HG03342 (cell line): ENCODE measurements around the gene MRPS26.
A peak's percentile ranks its signal among the peaks of the same experiment; 100 is the strongest.
"Not testable (repeated sequence)": the region's sequence is repeated elsewhere in the genome, so short reads cannot be mapped to it uniquely, and the experiment has no call there.

ENCODE experiments used
- ATAC-seq: cut with Tn5 transposase; IDR thresholded peaks from one replicate; pipeline ENCODE4 v1.9.1; 2021; ENCODE audit warnings: mild to moderate bottlenecking, moderate library complexity; ENCODE audit not compliant: unreplicated experiment

MRPS26 gene

DNA sequence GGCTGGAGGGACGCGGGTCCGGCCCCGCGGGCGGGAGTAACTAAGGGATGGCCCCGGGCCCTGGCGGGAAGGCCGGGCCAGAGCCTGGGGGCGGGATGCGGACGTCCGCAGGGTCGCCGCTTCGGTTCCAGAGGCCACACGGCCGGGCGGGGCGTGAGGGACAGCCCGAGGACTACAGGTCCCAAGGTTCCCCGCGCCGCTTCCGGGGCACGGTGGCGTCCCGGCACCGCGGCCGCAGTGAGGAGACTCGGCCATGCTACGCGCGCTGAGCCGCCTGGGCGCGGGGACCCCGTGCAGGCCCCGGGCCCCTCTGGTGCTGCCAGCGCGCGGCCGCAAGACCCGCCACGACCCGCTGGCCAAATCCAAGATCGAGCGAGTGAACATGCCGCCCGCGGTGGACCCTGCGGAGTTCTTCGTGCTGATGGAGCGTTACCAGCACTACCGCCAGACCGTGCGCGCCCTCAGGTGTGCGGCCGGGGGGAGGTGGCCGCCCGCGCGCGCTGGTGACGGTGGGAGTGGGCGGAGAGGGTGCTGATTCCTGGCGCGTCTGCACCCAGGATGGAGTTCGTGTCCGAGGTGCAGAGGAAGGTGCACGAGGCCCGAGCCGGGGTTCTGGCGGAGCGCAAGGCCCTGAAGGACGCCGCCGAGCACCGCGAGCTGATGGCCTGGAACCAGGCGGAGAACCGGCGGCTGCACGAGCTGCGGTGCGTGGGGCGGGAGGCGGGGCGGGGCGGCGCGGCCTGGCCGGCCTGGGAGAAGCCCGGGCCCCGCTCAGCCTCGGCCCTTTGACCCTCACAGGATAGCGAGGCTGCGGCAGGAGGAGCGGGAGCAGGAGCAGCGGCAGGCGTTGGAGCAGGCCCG lies at the start of gene MRPS26:
TSS of gene MRPS26 (plus strand) at position 237 of the 861 bp plus-strand sequence. CDS start at position 254, 17 bp downstream.
- ATAC-seq, result peak; percentile 91

DNA sequence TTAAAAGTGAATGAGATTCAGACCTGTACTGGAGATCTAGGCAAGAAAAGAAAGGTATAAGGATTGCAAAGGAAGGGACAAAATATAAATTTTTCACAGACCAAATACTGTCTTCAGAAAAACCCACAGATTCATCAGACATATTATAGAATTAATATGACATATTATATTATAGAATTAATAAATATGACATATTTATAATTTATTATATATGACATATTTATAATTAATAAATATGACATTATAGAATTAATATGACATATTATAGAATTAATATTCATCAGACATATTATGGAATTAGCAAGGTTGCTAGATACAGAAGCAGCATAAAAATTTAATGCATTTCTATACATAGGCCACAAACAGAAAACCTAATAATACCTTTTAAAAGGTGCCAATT lies 47.1 kb upstream of the MRPS26 start:
- no peak for ATAC-seq

DNA sequence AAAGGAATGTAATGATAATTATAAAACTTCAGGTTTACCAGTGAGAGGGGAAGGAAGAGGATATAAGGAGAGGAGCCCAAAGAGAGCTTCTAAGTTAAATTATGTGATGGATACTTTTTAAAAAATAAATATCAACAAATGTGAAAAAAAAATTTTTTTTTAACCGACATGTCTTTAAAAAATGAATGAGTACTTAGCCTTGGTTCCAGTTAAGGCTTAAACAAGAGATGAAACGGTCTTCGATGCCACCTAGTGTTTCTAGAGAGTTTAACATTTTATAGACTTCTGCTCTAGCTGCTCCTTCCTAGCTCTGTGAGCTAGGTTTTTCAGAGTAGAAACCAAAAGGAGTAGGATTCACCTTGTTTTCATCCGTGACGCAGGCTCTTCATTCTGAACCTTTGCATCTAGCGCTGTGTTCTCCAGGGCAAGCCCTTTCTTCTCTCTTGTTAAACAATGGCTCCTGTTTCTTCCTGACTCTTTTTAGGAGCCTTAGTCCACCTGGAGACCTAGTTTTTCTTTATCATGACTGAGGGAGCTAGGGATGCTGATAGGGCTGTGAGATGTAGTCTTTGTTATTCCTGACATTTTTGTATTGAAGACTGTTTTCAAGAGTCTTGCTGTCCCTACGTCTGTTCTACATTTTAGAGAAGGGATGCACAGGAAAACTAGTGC lies 44.9 kb upstream of the MRPS26 start:
- ATAC-seq, result no peak

DNA sequence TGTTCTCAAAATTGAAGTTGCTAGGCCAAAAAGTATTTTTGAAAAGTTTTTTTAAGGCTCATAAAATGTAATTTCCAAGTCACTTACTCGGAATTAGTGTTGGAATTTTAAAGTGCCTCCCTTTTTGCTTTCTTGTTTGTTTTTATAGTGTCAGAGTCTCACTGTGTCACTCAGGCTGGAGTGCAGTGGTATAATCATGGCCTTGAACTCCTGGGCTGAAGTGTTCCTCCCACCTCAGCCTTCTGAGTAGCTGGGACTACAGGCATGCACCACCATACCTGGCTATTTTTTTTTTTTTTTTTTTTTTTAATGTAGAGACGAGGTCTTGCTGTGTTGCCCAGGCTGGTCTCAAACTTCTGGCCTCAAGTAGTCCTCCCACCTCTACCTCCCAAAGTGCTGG lies 42.4 kb upstream of the MRPS26 start:
- ATAC-seq, result no peak

DNA sequence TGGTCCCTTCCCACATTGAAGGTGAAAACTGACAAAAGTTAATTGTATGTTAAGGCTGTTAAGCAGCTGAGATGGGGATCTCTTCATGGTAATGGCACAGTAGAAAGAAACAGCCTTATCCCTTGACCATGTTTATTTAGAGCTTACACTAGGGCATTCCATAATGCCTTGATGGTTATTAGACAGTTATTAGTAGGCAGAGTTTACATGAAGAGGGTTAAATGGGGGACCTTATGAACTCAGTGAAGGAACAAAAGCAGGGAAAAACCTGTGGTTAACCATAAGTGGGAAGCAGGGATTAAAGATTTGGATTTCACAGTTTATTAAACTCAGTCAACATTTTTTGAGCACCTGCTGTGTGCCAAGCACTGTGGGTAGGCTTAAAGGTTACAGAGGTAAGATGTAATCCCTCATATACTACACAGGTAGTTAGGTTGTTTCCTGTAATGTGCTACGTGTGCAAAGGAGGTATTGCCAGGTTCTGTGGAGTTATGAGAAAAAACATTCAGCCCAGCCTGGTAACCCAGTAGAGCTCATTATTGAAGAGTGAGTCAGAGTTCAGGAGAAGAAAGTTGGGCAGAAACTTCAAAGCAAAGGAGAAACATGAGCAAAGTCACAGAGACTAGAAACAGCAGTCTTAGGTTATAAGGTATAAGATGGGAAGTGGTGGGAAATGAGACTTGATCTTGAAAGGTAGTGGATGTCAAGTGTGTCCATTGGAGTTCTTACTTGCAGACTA lies 34.7 kb upstream of the MRPS26 start:
- ATAC-seq, result no peak

DNA sequence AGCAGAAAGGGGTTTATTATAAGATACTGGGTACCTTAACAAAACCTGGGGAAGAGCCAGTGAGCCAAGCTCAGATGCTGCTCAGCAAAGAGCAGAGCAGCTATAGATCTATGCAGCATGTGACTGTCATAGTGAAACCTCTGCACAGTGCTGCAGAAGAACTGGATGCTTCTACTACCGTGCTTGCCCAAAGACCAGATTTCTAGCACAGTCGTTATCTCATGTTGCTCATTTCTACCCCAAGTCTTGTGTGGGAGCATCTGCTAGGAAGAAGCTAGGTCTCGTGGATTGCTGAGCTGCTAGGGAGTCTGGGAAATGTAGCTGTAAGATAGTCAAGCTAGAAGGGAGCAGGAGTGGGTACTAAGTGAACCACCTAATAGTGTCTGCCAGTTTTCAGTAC lies 34.1 kb upstream of the MRPS26 start:
- no peak for ATAC-seq

DNA sequence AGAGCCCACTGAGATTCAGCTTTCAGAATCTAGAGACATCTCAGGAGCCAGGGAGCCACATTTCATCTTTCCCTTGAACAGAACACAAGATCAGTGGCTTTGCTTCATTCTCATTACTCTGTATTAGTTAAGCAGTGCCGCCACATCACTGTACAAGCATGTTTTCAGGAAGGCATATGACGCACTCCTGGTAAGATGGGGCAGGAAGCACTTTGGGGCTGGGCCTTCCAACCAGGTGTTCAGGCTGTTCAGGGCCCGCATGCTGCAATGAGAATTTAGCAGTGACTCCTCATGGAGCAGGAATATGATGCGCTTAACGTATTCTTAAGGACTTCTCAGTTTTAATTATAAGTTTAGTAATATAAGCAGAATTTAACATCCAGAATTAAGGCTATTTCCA lies 32.1 kb upstream of the MRPS26 start:
- ATAC-seq, result no peak

DNA sequence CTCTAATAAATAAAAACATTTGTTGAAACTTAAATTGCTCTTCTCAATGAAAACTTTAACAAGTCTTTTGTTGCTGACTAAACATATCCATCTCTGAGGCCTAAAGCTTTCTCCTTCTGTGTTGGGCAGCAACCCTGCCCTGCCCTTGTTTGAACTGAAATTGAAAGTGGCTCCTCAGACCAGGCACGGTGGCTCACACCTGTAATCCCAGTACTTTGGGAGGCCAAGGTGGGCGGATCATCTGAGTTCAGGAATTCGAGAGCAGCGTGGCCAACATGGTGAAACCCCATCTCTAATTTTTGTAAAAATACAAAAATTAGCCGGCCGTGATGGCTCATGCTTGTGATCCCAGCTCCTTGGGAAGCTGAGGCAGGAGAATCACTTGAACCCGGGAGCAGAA lies 31.7 kb upstream of the MRPS26 start:
- no peak for ATAC-seq

DNA sequence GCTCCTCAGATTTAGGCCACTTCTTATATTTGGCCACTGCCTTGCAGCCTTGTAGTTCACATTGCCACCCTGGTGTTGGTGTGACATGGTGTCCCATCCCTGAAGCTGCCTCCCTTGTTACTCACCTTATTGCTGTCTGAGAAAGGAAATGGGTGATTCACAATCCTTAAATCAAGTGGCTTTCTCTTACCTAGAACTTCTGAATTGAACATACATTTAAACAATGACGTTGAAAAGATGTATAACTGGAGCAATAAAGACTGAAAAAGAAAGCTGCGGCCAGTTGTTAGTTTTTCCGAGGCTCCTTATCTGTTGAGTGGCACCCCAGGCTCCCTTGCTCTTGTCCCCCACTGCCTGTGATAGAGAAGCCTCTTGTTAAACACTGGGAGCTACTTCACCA lies 31.2 kb upstream of the MRPS26 start:
- ATAC-seq, result no peak

DNA sequence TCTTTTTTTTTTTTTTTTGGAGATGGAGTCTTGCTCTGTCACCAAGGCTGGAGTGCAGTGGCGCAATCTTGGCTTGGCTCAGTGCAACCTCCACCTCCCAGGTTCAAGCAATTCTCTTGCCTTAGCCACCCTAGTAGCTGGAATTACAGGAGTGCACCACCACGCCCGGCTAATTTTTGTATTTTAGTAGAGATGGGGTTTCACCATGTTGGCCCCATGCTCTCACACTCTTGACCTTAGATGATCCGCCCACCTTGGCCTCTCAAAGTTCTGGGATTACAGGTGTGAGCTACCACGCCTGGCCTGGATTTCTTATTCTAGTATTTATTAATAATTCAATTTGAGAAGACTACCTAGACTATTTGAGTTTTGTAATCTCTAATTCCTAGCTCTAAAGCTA lies 30.6 kb upstream of the MRPS26 start:
- ATAC-seq, result not testable (repeated sequence)

DNA sequence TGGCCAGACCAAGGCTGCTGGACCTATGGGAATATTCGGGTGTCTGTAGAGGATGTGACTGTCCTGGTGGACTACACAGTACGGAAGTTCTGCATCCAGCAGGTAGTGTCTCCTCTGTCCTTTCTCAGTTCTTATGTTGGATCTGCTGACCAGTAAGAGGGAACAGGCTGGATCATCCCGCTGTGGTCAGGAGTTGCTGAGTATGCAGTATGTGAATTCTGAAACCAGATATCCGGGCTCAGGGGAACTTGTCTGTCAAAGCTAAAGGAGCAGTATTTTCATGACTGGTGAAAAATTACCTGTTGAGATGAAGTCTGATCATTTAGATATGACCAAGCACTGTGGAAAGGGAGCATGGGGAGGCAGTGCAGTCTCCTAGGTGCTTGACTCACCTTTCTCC lies 24.5 kb upstream of the MRPS26 start:
- no peak for ATAC-seq

DNA sequence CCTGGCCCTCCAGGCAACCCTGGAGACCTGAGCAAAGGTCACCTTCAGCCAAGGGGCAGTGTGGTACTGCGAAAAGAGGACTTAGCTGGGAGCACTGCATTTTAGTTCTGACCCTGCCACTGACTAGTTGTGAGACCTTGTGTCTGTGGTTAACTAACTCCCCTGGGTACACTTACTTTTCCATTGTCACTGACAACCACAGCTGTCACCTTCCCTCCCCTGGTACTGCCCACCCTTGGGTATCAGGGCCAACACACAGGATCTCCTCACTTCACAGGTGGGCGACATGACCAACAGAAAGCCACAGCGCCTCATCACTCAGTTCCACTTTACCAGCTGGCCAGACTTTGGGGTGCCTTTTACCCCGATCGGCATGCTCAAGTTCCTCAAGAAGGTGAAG lies 24.1 kb upstream of the MRPS26 start:
- ATAC-seq, result no peak

DNA sequence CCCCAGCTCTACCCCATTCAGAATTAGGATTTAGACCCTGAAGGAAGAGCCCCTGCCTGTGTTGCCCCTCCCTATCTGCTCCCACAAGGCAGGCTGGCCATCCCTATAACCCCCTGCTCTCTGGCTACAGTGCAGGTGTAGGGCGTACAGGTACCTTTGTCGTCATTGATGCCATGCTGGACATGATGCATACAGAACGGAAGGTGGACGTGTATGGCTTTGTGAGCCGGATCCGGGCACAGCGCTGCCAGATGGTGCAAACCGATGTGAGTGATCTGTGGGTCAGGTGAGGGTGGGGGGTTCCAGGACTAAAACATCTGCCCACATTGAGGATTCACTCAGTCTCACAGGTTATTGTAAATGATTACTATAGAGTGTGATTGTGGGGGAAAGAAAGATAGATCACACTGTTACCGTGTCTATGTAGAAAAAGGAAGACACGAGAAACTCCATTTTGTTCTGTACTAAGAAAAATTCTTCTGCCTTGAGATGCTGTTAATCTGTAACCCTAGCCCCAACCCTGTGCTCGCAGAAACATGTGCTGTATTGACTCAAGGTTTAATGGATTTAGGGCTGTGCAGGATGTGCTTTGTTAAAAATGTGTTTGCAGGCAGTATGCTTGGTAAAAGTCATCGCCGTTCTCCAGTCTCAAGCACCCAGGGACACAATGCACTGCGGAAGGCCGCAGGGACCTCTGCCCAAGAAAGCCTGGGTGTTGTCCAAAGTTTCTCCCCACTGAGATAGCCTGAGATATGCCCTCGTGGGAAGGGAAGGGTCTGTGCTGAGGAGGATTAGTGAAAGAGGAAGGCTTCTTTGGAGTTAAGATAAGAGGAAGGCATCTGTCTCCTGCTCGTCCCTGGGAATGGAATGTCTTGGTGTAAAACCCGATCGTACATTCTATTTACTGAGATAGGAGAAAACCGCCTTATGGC lies 23.0 kb upstream of the MRPS26 start:
- not testable (repeated sequence) for ATAC-seq

DNA sequence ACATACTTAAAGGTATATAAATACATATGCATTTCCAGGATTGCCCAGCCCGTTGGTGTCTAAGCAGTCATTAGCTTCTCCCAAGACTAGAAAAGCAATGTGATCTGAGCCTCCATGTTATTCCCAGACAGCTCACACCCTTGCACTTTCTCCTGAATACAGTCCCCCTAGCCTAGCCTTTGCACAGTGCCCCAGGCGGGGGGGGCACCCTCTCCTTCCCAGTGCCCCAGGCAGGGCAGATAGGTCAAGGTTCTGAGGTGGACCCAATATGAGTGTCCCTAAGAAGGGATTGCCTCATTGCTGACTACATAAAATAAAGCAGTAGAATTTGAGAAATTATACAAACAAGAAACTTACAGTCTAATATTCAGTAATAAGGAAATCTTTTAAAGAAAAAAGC lies 17.9 kb upstream of the MRPS26 start:
- no peak for ATAC-seq

DNA sequence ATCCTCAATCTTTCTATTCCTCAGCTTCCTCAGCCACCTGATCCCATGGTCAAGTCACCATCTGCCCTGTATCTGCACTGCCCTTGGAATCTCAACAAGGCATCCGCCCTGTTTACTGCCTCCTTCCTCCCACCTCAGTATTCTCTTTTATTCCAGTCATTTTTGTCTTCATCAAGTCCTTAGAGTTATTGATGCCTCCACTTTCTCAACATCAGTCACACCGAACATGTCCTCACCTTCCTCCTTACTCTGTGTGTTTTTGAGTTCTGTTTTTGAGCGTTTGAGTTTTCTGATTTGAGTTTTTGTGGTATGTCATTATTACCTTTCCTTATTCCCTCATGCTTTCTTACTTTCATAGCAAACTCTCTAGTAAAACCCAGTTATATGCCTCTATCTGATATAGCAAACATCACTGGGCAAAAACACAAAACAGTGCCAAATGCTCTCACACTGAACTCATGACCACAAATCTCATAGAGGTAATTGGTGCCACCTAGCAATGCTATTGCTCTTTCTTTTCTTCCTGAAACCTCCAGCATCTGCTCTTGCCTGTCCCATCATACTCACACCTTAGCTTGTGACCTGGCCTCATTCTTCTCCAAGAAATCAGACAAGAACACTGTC lies 14.2 kb upstream of the MRPS26 start:
- ATAC-seq, result no peak

DNA sequence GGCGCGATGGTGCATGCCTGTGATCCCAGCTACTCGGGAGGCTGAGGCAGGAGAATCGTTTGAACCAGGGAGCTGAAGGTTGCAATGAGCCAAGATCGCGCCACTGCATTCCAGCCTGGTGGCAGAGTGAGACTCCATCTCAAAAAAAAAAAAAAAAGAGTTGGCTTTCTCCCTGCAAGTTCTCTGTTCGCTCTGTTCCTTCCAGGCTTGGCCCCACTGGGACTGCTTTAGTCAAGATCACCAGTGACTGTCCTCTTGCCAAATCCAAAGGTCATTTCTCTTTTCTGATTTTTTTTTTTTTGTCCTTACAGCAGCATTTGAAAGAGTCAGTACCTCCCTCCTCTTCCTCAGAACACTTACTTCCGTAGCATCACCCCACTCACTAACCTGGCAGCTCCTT lies 13.2 kb upstream of the MRPS26 start:
- no peak for ATAC-seq

DNA sequence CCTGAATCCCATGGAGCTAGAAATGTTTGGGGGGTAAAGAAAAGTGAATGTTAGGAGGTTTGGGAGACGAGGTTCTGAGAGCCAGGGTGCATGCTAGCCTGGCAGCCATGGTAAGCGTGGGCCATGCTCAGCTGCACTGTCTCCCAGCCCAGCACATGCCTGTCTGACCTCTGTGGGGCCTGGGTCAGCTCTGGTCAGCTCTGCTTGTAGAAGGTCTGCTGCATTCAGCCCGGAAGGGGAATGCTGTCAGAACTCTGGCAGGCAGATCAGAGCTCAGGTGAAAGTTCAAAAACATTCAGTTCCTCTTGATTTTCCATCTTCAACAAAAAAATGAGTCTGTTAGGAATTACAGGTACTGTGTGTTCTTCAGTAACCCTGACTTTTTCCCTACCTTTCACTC lies 8.2 kb upstream of the MRPS26 start:
- no peak for ATAC-seq

DNA sequence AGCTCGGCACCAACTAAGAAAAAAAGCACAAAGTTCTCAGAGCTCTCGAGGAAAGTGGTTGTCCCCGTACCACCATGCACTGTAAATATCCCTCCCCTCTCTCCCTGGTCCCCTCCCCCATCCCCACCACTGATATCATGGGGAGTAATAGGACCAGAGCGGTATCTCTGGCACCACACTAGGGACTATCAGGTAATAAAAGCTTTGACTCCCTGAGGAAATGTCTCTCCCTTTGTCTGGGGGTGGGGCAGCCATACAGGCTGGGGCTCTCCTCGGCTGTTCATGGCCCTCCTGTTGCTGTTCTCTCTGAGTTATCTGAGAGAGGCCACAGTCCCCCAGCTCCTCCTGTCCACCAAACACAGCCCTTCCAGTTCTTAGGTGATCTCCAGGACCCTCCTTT lies 7.4 kb upstream of the MRPS26 start:
- no peak for ATAC-seq

DNA sequence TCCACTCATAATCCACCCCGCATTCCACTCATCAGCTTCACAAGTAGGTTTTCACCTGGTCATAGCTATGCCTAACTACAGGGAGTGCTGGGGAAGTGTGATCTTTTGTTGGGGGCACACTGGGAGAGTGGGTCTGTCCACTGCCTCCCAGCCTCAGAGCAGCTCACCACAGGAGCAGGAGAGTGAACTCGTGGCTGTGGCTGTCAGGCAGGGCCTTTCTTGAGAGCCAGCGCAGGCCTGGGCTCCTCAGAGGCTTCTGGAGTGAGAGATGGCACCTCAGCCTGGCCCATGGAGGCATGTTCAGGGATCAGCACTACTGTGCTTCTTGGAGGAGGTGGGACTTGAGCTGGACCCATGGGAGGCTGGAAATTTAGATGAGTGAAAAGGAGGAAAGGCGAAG lies 6.4 kb upstream of the MRPS26 start:
- ATAC-seq, result no peak

DNA sequence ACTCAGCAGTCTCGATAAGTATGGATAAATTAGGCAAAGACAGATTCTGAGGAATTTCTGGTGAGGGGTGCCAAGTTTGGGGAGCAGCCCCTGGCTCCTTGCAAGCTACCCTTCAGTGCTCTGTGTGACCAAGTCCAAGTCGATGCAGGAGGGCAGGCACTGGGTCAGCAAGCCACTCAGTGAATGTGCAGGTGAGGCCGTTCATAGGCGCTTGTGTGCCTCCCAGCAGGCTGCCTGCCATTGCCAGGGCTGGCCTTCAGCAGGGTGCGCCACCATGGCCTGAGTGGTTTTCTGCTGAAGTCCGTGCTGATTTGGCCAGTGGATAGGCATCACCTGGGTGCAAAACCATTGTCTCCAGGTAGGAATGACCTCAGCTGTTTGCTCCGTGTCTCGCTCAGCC lies 5.8 kb upstream of the MRPS26 start:
- no peak for ATAC-seq
